SU-DHL-6 (cell line): ENCODE data around the gene GRIK4.

ENCODE experiments used
- H2AFZ ChIP-seq: fragments of 200-600 bp; sonication (generic); 2 replicates; pipeline ENCODE4 v1.6.1; 2014; ENCODE audit warnings: low read depth, mild to moderate bottlenecking, moderate library complexity, mixed read lengths, antibody characterized with exemption, low read length; ENCODE audit not compliant: severe bottlenecking
- H3F3A ChIP-seq: fragments of 200-600 bp; shearing (Covaris generic); 2 replicates; pipeline ENCODE4 v1.6.0; 2016; ENCODE audit warnings: antibody characterized with exemption, mild to moderate bottlenecking; ENCODE audit not compliant: insufficient read depth
- H3K27ac ChIP-seq: fragments of 200-600 bp; sonication (generic); 2 replicates; pipeline ENCODE4 v1.5.1; 2016; ENCODE audit warnings: low read depth, mild to moderate bottlenecking, low read length, moderate library complexity, mixed read lengths
- H3K27me3 ChIP-seq: fragments of 200-600 bp; sonication (generic), shearing (Covaris generic); 2 replicates; pipeline ENCODE4 v1.6.0; 2014; ENCODE audit warnings: mild to moderate bottlenecking, low read length
- H3K36me3 ChIP-seq: fragments of 200-600 bp; sonication (generic); 2 replicates; pipeline ENCODE4 v1.6.1; 2014; ENCODE audit warnings: mild to moderate bottlenecking, low read length, mixed read lengths
- H3K4me2 ChIP-seq: fragments of 300-600, 200-600 bp; shearing (Covaris generic), sonication (generic); 2 replicates; pipeline ENCODE4 v1.6.0; 2014; ENCODE audit warnings: low read length, low read depth, mild to moderate bottlenecking; ENCODE audit not compliant: poor library complexity, severe bottlenecking
- H3K4me3 ChIP-seq: fragments of 200-600 bp; sonication (generic); 2 replicates; pipeline ENCODE4 v1.5.1; 2014; ENCODE audit warnings: antibody characterized with exemption, low read length, mild to moderate bottlenecking, mixed read lengths; ENCODE audit not compliant: insufficient read depth, poor library complexity, severe bottlenecking
- H3K79me2 ChIP-seq: fragments of 200-600 bp; sonication (generic); 2 replicates; pipeline ENCODE4 v1.6.1; 2014; ENCODE audit warnings: mild to moderate bottlenecking, low read length, moderate library complexity; ENCODE audit not compliant: insufficient read depth
- H3K9ac ChIP-seq: fragments of 200-600 bp; sonication (generic); 2 replicates; pipeline ENCODE4 v1.7.0; 2014; ENCODE audit warnings: mild to moderate bottlenecking, low read length
- H3K9me2 ChIP-seq: fragments of 200-600 bp; sonication (generic); replicated peaks from 2 replicates; pipeline ENCODE4 v1.6.1; 2014; ENCODE audit warnings: low read length; ENCODE audit not compliant: insufficient read depth
- H3K9me3 ChIP-seq: fragments of 200-600 bp; sonication (generic); 2 replicates; pipeline ENCODE4 v1.6.1; 2014; ENCODE audit warnings: low read length, mixed read lengths; ENCODE audit not compliant: insufficient read depth
- H4K20me1 ChIP-seq: fragments of 200-600 bp; sonication (generic); 2 replicates; pipeline ENCODE4 v1.6.1; 2014; ENCODE audit warnings: low read depth, mild to moderate bottlenecking, antibody characterized with exemption, low read length, moderate library complexity, mixed read lengths
- CTCF ChIP-seq: fragments of 200-600 bp; sonication (generic); IDR thresholded peaks from one replicate; pipeline ENCODE4 v1.5.1; 2017; ENCODE audit warnings: antibody characterized with exemption, mild to moderate bottlenecking, low read length, moderate library complexity; ENCODE audit not compliant: insufficient read depth, poor library complexity, severe bottlenecking
- EZH2phosphoT487 ChIP-seq: fragments of 200-600 bp; sonication (generic), shearing (Covaris generic); conservative IDR thresholded peaks from 2 replicates; pipeline ENCODE4 v1.6.1; 2018; ENCODE audit warnings: mild to moderate bottlenecking, antibody characterized with exemption, low read length, moderate library complexity, mixed read lengths

The GRIK4 gene

GRCh38 chr11:120556797-120557196, 45.2 kb downstream of the GRIK4 start:
- H3F3A ChIP-seq: no peaks in the 10 kb centered on the region
- no peaks in the 10 kb centered on the region for H3K9me3 ChIP-seq
- no peaks in the 10 kb centered on the region for H3K9me2 ChIP-seq
- no peaks in the 10 kb centered on the region for H3K27me3 ChIP-seq
- no peaks in the 10 kb centered on the region for H4K20me1 ChIP-seq
- TF ChIP-seq EZH2phosphoT487: no peak
- TF ChIP-seq CTCF: no peak
- no peak overlapping the region for H2AFZ ChIP-seq
- no peaks in the 10 kb centered on the region for H3K36me3 ChIP-seq
- H3K4me2 ChIP-seq: no peak overlapping the region
- no peak overlapping the region for H3K9ac ChIP-seq
- no peaks in the 10 kb centered on the region for H3K79me2 ChIP-seq
- no peak overlapping the region for H3K27ac ChIP-seq
- H3K4me3 ChIP-seq: no peak overlapping the region

- no peak overlapping the region for H3K9ac ChIP-seq
- no peak overlapping the region for H3K4me2 ChIP-seq
- H3K4me3 ChIP-seq: no peak overlapping the region
- no peaks in the 10 kb centered on the region for H3K27me3 ChIP-seq
- H3F3A ChIP-seq: no peaks in the 10 kb centered on the region
- H4K20me1 ChIP-seq: no peaks in the 10 kb centered on the region
- TF ChIP-seq EZH2phosphoT487: no peak
- no peak for TF ChIP-seq CTCF
- no peak overlapping the region for H3K27ac ChIP-seq
- no peak overlapping the region for H2AFZ ChIP-seq
- H3K9me3 ChIP-seq: no peaks in the 10 kb centered on the region
- H3K9me2 ChIP-seq: no peaks in the 10 kb centered on the region
- no peaks in the 10 kb centered on the region for H3K79me2 ChIP-seq
- no peaks in the 10 kb centered on the region for H3K36me3 ChIP-seq
Measured at GRCh38 chr11:120558744-120559431, 47.3 kb downstream of the GRIK4 start.

- Histone ChIP-seq H3K27ac (no peak overlapping the region), H3K27me3 (no peaks in the 10 kb centered on the region), H3K9me3 (no peaks in the 10 kb centered on the region), H3K9ac (no peak overlapping the region), H3K4me2 (no peak overlapping the region), H3K79me2 (no peaks in the 10 kb centered on the region), H3K4me3 (no peak overlapping the region), H2AFZ (no peak overlapping the region), H3K36me3 (no peaks in the 10 kb centered on the region), H4K20me1 (no peaks in the 10 kb centered on the region), H3F3A (no peaks in the 10 kb centered on the region), H3K9me2 (no peaks in the 10 kb centered on the region)
- TF ChIP-seq EZH2phosphoT487: no peak
- no peak for TF ChIP-seq CTCF
Measured at GRCh38 chr11:120561286-120561685, 49.7 kb downstream of the GRIK4 start.
